ENCODE results near the gene TNP1.

DNA sequence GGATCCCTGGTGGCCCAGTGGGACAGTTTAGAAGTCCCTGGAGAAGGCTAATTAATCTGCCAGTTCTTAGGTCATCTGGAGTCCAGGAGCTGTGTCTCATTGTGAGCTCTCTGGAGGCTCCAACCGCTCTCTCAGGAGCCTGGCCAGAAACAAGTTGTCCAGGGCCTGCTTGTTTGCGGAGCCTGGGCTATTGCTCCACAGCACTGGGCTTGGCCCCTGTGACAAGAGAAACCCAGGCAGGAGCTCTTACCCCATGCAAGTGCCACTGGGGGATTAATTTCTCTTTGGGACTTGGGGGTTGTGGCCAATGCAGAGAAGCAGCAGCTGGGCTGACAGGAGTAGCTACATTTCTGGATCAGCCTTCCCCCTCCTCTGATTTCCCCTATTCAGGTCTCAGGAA, 24.5 kb upstream of the TNP1 start:
- TF ChIP-seq, protein P1, sequence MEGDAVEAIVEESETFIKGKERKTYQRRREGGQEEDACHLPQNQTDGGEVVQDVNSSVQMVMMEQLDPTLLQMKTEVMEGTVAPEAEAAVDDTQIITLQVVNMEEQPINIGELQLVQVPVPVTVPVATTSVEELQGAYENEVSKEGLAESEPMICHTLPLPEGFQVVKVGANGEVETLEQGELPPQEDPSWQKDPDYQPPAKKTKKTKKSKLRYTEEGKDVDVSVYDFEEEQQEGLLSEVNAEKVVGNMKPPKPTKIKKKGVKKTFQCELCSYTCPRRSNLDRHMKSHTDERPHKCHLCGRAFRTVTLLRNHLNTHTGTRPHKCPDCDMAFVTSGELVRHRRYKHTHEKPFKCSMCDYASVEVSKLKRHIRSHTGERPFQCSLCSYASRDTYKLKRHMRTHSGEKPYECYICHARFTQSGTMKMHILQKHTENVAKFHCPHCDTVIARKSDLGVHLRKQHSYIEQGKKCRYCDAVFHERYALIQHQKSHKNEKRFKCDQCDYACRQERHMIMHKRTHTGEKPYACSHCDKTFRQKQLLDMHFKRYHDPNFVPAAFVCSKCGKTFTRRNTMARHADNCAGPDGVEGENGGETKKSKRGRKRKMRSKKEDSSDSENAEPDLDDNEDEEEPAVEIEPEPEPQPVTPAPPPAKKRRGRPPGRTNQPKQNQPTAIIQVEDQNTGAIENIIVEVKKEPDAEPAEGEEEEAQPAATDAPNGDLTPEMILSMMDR (IDR thresholded peaks at IDR 0.05) = no peak
- no peak for TF ChIP-seq POLR2A (IDR thresholded peaks at IDR 0.05)

Data from uterus (tissue), 2 donors.